NT2/D1 (cell line): ENCODE results near the gene TJAP1.

Experiments used
- DNase-seq: peaks from one replicate; pipeline ENCODE4 v3.0.0-alpha.2; 2011; ENCODE audit warnings: low read depth, low spot score
- H3K27me3 ChIP-seq: 2 replicates; pipeline ENCODE4 v1.6.0; 2011; ENCODE audit warnings: mild to moderate bottlenecking; ENCODE audit not compliant: insufficient read length, insufficient read depth
- H3K36me3 ChIP-seq: 2 replicates; pipeline ENCODE4 v1.6.1; 2011; ENCODE audit warnings: mild to moderate bottlenecking, low read length, mixed read lengths; ENCODE audit not compliant: insufficient read depth, insufficient read length
- H3K4me1 ChIP-seq: 2 replicates; pipeline ENCODE4 v1.5.1; 2011; ENCODE audit not compliant: insufficient read depth, insufficient read length
- H3K4me3 ChIP-seq: 2 replicates; pipeline ENCODE4 v1.5.1; 2011; ENCODE audit warnings: low read depth; ENCODE audit not compliant: insufficient read length
- H3K9ac ChIP-seq: 2 replicates; pipeline ENCODE4 v1.6.0; 2011; ENCODE audit warnings: low read depth; ENCODE audit not compliant: insufficient read length
- H3K9me3 ChIP-seq: 2 replicates; pipeline ENCODE4 v1.5.1; 2011; ENCODE audit warnings: mild to moderate bottlenecking, low read length; ENCODE audit not compliant: insufficient read depth
- SUZ12 ChIP-seq: IDR thresholded peaks from 2 replicates; pipeline ENCODE4 v1.6.1; 2011; ENCODE audit not compliant: insufficient read length, insufficient read depth; ENCODE audit errors: extremely low read depth
- YY1 ChIP-seq: IDR thresholded peaks from 2 replicates; pipeline ENCODE4 v1.6.1; 2011; ENCODE audit not compliant: insufficient read length, insufficient read depth
- ZNF274 ChIP-seq: IDR thresholded peaks from 2 replicates; pipeline ENCODE4 v1.6.1; 2011; ENCODE audit warnings: mild to moderate bottlenecking, low read depth, low read length

TJAP1 gene

DNA sequence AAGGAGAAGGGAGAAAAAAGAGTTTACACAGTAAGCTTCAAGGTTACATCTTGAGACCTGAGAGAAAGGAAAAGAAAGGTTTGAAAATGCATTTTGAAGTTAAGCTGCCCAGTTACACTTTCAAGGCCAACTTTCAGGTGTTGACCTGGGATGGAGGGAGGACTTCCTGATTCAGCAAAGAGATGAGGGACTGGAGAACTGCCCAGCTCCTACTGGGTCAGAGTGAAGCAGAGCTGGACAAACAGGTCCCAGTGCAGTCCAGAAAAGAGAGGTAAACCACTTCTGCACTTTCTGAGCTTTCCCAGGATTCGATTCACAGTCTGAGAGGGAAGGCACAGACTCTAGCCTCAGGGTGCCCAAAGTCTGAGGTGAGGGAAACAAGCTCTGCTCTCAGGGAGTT is 6.0 kb upstream of the TJAP1 start:
- no peaks in the 10 kb centered on the region for H3K9me3 ChIP-seq
- no peaks in the 10 kb centered on the region for H3K27me3 ChIP-seq
- no peak overlapping the region for H3K4me3 ChIP-seq
- H3K9ac ChIP-seq = no peak overlapping the region
- TF ChIP-seq ZNF274 (no peak), SUZ12 (no peak), YY1 (no peak)
- H3K36me3 ChIP-seq = no peaks in the 10 kb centered on the region
- no peak for DNase-seq
- peaks cover 10% of the 10 kb centered on the region for H3K4me1 ChIP-seq

DNA sequence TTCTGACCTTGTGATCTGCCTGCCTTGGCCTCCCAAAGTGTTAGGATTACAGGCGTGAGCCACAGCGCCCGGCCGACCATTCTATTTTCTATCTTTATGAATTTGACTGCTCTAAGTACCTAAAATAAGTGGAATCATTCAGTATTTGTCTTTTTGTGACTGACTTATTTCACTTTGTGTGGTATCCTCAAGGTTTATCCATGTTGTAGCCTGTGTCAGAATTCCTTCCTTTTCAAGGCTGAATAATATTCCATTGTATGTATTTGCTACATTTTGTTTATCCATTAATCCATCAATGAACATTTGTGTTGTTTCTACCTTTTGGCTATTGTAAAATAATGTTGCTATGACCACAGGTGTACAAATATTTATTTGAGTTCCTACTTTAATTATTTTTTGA is 4.9 kb upstream of the TJAP1 start:
- Histone ChIP-seq H3K36me3 (no peaks in the 10 kb centered on the region), H3K9me3 (no peaks in the 10 kb centered on the region), H3K27me3 (no peaks in the 10 kb centered on the region), H3K4me1 (peaks cover 10% of the 10 kb centered on the region), H3K4me3 (no peak overlapping the region), H3K9ac (no peak overlapping the region)
- DNase-seq = no peak
- no peak for TF ChIP-seq SUZ12
- TF ChIP-seq YY1 = no peak

DNA sequence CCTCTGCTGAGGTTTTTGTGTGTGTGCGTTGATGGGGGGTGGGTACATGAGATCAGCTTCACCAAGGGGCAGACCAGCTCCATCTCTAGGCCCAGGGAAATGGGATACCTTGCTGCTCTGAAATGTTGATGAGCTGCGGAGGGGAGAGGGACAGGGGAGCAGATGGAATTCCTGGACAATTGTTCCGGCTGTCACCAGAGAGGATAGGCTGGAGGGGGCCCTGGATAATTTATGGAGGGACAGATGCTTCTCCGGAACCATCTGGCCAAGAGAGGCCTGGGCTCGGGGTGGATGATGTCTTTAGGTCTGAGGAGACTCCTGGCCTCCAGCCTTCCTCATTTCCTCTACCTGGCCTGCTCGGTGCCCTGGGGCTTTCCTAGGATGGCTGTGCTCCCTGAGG is 1.9 kb upstream of the TJAP1 start:
- no peak overlapping the region for H3K4me3 ChIP-seq
- peaks cover 11% of the 10 kb centered on the region for H3K36me3 ChIP-seq
- H3K27me3 ChIP-seq = no peaks in the 10 kb centered on the region
- peaks cover 8% of the 10 kb centered on the region for H3K4me1 ChIP-seq
- H3K9me3 ChIP-seq = no peaks in the 10 kb centered on the region
- DNase-seq = no peak
- peak overlapping the region; percentile 8 for H3K9ac ChIP-seq
- TF ChIP-seq SUZ12 = no peak
- TF ChIP-seq ZNF274 = no peak
- no peak for TF ChIP-seq YY1

DNA sequence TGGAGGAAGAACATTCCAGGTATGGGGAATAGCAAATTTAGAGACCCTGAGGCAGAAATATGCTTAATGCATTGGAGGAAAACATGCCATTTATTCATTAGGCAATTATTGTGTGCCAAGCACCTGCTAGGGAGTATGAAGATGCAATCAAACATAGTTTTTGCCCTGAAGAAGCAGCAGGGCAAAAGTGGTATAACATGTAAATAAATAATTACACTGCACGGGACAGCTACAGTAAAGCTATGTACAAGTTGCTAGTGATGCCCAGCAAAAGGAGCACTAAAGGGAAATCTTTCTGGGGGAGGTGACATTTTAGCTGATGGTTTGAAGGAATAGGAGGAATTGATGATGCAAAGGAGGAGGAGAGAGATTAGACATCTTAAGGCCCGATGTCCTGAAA is 624 bp upstream of the TJAP1 start:
- H3K27me3 ChIP-seq = no peaks in the 10 kb centered on the region

DNA sequence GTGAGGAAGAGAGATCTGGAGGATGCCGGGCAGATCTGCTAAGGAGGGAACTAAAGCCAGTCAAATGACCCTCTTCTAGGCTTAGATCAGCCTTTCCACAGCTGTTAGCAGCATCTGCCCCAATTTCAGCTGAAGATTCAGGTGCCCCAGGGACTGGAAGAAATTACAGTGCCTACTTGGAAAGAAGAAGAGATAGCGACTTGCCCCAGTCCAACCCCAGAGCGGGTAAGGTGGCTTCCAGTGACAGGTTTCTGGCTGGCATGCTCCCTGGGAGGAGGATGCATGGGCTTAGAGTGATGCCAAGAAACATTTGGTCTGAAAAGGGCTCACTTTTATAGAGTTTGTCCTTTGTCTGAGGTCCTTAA is 620 bp downstream of the TJAP1 start:
- Histone ChIP-seq H3K4me1 (peaks cover 8% of the 10 kb centered on the region), H3K9me3 (no peaks in the 10 kb centered on the region), H3K36me3 (peaks cover 14% of the 10 kb centered on the region), H3K9ac (peak overlapping the region; percentile 87), H3K4me3 (peak overlapping the region; percentile 51), H3K27me3 (no peaks in the 10 kb centered on the region)
- TF ChIP-seq SUZ12 (no peak), YY1 (no peak), ZNF274 (no peak)
- no peak for DNase-seq

More for the DNA sequence above, 624 bp upstream of the TJAP1 start:
- no peak for TF ChIP-seq YY1
- no peak for TF ChIP-seq ZNF274
- no peak for TF ChIP-seq SUZ12
- H3K4me1 ChIP-seq = peaks cover 8% of the 10 kb centered on the region
- no peaks in the 10 kb centered on the region for H3K9me3 ChIP-seq
- peaks cover 11% of the 10 kb centered on the region for H3K36me3 ChIP-seq
- no peak overlapping the region for H3K4me3 ChIP-seq
- H3K9ac ChIP-seq = peak overlapping the region; percentile 39
- no peak for DNase-seq

DNA sequence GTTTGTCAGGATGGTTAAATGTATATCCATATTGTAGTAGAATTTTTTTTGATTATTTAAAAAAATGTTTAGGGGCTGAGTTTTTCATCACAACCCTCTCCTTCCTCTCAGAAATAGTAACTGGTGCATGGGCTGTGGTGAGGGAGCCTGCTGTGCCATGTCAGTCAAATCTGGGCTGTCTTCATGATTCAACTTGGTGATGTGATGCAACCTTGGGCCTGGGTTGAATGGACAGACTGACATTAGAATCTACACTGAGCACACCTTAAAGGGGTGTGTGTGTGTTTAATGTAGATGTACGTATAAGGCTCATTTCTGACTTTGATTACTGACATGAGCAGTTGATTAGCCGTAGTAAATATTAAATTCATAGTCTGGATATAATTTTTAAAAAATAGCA is 3.7 kb downstream of the TJAP1 start:
- no peak overlapping the region for H3K9ac ChIP-seq
- no peak for TF ChIP-seq ZNF274
- TF ChIP-seq SUZ12 = no peak
- H3K4me3 ChIP-seq = no peak overlapping the region
- H3K36me3 ChIP-seq = peaks cover 22% of the 10 kb centered on the region
- no peaks in the 10 kb centered on the region for H3K9me3 ChIP-seq
- H3K27me3 ChIP-seq = no peaks in the 10 kb centered on the region
- no peak for DNase-seq
- H3K4me1 ChIP-seq = peaks cover 8% of the 10 kb centered on the region

DNA sequence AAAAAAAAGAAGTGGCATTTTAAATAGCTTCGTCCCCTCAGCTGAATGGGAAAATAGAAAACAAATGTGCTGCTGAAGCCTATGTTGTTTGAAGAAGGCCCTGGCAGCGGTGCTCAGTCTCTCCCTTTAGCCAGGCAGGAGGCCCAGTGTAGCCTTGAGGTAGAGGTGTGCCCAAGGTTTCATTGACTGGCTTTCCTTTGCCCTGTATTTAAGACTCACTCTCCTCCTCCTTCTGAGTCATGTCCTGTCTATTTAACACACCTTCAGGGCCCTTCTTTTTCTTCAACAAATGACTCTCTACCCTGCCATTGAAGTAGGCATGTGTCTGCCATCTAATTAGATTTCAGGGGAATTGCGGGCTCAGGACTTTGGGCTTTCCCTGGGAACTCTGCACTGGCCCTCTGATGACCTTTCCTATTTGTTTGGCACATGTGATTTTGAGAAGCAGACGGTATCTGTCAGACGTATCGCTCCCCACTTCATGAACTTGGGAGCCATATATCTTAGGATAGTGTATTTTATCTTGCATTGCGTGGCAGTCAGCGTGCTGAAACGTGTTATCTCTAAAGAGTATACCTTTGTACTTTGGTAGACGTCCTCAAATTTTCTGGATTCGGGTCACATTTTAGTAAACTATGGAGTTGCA is 4.3 kb downstream of the TJAP1 start:
- H3K4me3 ChIP-seq = no peak overlapping the region
- no peaks in the 10 kb centered on the region for H3K27me3 ChIP-seq
- TF ChIP-seq YY1 (no peak), SUZ12 (no peak), ZNF274 (no peak)
- no peaks in the 10 kb centered on the region for H3K9me3 ChIP-seq
- H3K36me3 ChIP-seq = peaks cover 24% of the 10 kb centered on the region
- H3K4me1 ChIP-seq = peaks cover 8% of the 10 kb centered on the region
- no peak for DNase-seq
- no peak overlapping the region for H3K9ac ChIP-seq
